Measurements from ENCODE around the gene COX8A. TPM values are rescaled to one million over a fixed set of nuclear protein-coding genes. Genes with fewer than 3 reads are reported as not detected.

COX8A gene, protein sequence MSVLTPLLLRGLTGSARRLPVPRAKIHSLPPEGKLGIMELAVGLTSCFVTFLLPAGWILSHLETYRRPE
- total RNA-seq: 467 and 521 TPM in 2 replicates

DNA sequence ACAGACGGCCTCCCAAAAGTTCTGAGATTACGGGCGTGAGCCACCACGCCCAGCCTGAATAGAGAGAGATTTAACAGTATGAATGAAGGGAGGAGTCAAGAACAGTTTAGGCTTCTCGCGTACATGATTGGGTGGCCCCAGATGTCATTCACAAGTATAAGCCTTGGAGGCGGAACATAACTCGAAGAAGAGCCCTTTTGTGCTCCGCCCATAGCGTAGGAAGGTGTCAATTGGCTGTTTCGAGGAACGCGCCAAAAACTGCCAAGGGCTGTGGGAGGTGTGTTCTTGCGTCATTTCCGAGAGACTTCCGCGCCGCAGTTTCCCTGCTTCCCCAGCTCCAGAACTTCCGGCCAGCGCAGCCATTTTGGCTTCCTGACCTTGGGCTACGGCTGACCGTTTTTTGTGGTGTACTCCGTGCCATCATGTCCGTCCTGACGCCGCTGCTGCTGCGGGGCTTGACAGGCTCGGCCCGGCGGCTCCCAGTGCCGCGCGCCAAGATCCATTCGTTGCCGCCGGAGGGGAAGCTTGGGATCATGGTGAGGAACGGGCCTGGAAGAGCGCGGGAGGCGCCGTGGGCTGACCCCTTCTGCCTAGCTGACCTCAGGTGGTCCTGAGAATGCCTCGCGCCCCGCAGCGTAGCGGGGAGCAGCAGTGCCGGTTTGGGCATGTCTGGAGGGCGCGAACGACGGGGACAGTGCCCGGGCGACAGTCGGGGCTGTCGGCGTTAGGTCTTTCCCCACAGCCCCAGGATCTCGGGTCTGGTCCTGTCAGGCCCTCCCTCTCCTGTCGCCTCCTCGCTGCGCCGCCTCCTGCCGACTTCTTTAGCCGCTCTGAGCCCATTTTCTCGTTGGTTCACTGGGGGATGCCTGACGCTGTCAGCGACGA, at the start of gene COX8A:
TSS of gene COX8A (plus strand) at position 362 of the 885 bp plus-strand sequence. CDS start at position 423, 61 bp downstream.

DNA sequence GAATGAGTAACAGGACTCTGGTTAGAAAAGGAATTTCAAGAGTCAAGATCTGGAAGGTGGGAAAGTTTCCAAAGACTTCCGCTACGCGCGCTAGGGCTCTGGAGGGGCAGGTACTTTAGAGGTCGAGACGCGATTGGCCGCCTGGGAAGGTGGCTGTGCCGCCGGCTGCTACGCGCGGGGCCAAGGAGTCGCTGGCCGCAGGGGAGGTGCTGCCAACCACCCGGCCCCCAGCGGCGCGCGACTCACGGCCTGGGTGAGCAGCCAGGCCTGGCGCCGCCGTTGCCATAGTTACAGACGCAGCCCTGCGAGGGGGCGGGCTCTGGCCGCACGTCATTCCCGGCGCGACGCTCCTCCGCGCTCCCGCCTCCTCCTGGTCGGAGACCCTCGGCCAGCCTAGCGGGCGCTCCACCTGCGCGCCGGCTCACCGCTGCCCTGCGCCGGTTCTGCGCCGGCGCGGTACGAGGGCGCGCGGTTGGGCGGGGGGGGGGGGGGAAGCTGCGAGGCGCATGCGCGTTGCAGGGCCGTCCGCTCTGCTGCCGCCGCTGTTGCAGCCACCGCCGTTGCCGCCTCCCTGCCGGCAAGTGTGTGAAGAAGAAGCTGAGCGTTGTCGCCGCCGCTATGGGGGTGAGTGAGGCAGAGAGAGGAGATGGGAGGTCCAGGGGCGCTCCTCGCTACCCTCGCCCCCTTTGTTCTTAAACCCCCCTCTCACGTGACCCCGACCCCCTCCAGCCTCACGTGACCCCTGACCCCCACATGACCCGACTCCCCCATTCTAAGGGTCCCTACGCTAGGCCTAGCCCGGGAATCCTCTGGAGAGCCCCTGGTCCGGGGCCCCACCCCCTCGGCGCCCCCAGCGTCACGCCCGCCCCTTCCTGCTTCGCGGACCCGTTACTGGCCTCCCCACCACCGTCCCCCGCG, 35.7 kb upstream of the COX8A start, which contains the start of gene NAA40:
TSS of gene NAA40 (plus strand) at position 524 of the 918 bp plus-strand sequence. CDS start at position 619, 95 bp downstream.

DNA sequence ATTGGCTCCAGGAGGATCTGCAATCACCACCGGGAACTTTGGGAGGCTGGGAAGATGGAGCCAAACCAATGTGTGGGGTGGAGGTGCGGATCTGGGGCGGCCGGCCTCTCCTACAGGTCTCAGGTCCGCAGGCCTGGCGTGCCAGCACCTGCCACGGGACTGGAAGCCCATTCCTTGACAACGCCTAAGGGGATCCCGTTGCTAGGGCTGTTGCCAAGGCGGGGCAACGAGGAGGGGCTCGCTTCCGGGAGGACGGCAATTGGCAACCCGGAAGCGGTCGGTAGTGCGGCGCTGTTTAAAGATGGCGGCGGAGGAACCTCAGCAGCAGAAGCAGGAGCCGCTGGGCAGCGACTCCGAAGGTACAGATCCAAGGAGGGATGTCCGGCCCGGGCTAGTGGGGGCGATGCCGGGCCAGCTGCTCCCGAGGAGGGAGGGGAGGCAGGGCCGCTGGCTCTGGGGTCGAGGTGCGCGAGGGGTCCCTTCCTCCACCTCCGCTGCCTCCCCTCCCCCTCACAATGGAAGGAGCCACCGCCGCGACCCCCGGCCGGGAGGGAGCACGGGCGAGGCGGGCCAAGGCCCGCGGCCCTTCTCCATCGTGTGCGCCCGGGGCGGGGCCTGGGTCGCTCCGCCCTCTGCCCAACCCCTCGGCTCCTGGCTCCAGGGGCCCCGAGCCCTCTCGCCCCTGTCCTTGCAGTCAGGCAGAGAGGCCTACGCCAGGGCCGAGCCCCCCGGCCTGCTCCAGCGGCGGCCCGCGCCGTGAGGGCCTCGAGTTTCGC, 11.9 kb downstream of the COX8A start, which contains the start of gene OTUB1:
TSS of gene OTUB1 (plus strand) at position 283 of the 776 bp plus-strand sequence. CDS start at position 302, 19 bp downstream.

Other genes starting within 250 kb of the COX8A start
- 12.4 and 14.0 TPM in 2 replicates for gene ZFTA, start 205.8 kb upstream of the COX8A start, total RNA-seq
- 8.2 and 9.4 TPM in 2 replicates for gene SPINDOC, start 161.2 kb upstream of the COX8A start, total RNA-seq
- gene MARK2, start 135.5 kb upstream of the COX8A start, total RNA-seq: 6.6 and 8.0 TPM in 2 replicates
- 1.1 and 2.0 TPM in 2 replicates for gene RCOR2, start 57.5 kb upstream of the COX8A start, total RNA-seq
- 8.6 and 9.7 TPM in 2 replicates for gene NAA40, start 35.6 kb upstream of the COX8A start, total RNA-seq
- gene OTUB1, start 11.8 kb downstream of the COX8A start, total RNA-seq: 37.6 and 40.8 TPM in 2 replicates
- gene FLRT1, start 61.3 kb downstream of the COX8A start, total RNA-seq: under 0.01 TPM in 1 of 2 replicates, not detected in the other
- 15.5 and 19.3 TPM in 2 replicates for gene MACROD1, start 191.5 kb downstream of the COX8A start, total RNA-seq
- 98.2 and 140 TPM in 2 replicates for gene STIP1, start 211.6 kb downstream of the COX8A start, total RNA-seq
- 50.9 and 96.3 TPM in 2 replicates for gene FERMT3, start 232.1 kb downstream of the COX8A start, total RNA-seq

Measured in aortic smooth muscle cell (primary cell).